SK-N-SH (cell line): ENCODE measurements around the gene STOML1. TPM values are rescaled to one million over a fixed set of nuclear protein-coding genes. Genes with fewer than 3 reads are reported as not detected.

ENCODE experiments used
- CTCF ChIA-PET: fragments of 300-600, 350-600 bp; formaldehyde crosslinking; extraction: SDS; loops from one replicate; lab custom pipeline; 2021; lab: Yijun Ruan, JAX
- POLR2A ChIA-PET: fragments of 350-600 bp; sonication (Branson Sonifier 250); formaldehyde crosslinking; extraction: SDS; loops from one replicate; lab custom pipeline; 2020; ENCODE audit warnings: antibody characterized with exemption, inconsistent platforms; lab: Yijun Ruan, JAX
- DNase-seq: peaks from one replicate; pipeline ENCODE4 v3.0.0; 2012
- H2AFZ ChIP-seq: fragments of 200-600 bp; sonication (generic); 2 replicates; pipeline ENCODE4 v1.8.1; 2016; ENCODE audit warnings: antibody characterized with exemption, mild to moderate bottlenecking, low read depth
- H3F3A ChIP-seq: fragments of 200-600 bp; sonication (generic); replicated peaks from 2 replicates; pipeline ENCODE3; 2016; ENCODE audit warnings: antibody characterized with exemption, mild to moderate bottlenecking; ENCODE audit not compliant: insufficient read depth
- H3K27ac ChIP-seq, 2 experiments: fragments of 200-500 bp in 1 of 2; fragments of 200-600 bp in 1 of 2; sonication (Bioruptor generic) in 1 of 2; sonication (generic), shearing (Covaris generic) in 1 of 2; 2 replicates each; pipeline versions ENCODE4 v1.5.1 to v1.6.1; 2014 to 2016; ENCODE audit warnings: low read depth in 2 of 2, inconsistent platforms in 1 of 2, low read length in 1 of 2, mild to moderate bottlenecking in 1 of 2, mixed read lengths in 1 of 2
- H3K27me3 ChIP-seq: fragments of 200-600 bp; sonication (generic), shearing (Covaris generic); 2 replicates; pipeline ENCODE4 v1.6.1; 2016; ENCODE audit warnings: mixed run types; ENCODE audit not compliant: insufficient read depth
- H3K36me3 ChIP-seq, 2 experiments: fragments of 200-500 bp in 1 of 2; fragments of 200-600 bp in 1 of 2; sonication (Bioruptor generic) in 1 of 2; sonication (generic) in 1 of 2; replicated peaks in 1 of 2; 2 replicates each; pipeline versions ENCODE3 to v1.5.1; 2014 to 2016; ENCODE audit warnings: low read length in 1 of 2, mild to moderate bottlenecking in 1 of 2; ENCODE audit not compliant: insufficient read depth in 2 of 2, control insufficient read depth in 1 of 2
- H3K4me1 ChIP-seq, 2 experiments: fragments of 200-500 bp in 1 of 2; fragments of 200-600 bp in 1 of 2; sonication (Bioruptor generic) in 1 of 2; sonication (generic), shearing (Covaris generic) in 1 of 2; 2 replicates each; pipeline versions ENCODE4 v1.5.1 to v1.6.1; 2014 to 2016; ENCODE audit warnings: low read depth in 1 of 2, low read length in 1 of 2, mixed run types in 1 of 2; ENCODE audit not compliant: insufficient read depth in 2 of 2, control insufficient read depth in 1 of 2
- H3K4me2 ChIP-seq: fragments of 200-600 bp; sonication (generic), shearing (Covaris generic); 2 replicates; pipeline ENCODE4 v1.6.1; 2017; ENCODE audit warnings: mixed run types
- H3K4me3 ChIP-seq, 2 experiments: fragments of 200-500 bp in 1 of 2; fragments of 200-600 bp in 1 of 2; sonication (Bioruptor generic) in 1 of 2; sonication (generic), shearing (Covaris generic) in 1 of 2; 2 replicates each; pipeline versions ENCODE4 v1.5.1 to v1.8.1; 2014 to 2016; ENCODE audit warnings: low read depth in 2 of 2, inconsistent platforms in 1 of 2, low read length in 1 of 2, mild to moderate bottlenecking in 1 of 2, mixed read lengths in 1 of 2, moderate library complexity in 1 of 2
- H3K79me2 ChIP-seq: fragments of 200-600 bp; sonication (generic); 2 replicates; pipeline ENCODE4 v1.8.1; 2017; ENCODE audit warnings: mild to moderate bottlenecking; ENCODE audit not compliant: insufficient read depth
- H3K9ac ChIP-seq: fragments of 200-600 bp; sonication (generic); 2 replicates; pipeline ENCODE4 v1.6.1; 2017; ENCODE audit warnings: mixed run types
- H3K9me2 ChIP-seq: fragments of 200-600 bp; sonication (generic); 2 replicates; pipeline ENCODE4 v1.6.1; 2017; ENCODE audit warnings: mixed run types
- H3K9me3 ChIP-seq: fragments of 200-600 bp; sonication (generic); 2 replicates; pipeline ENCODE4 v1.6.1; 2017; ENCODE audit warnings: mixed run types, mild to moderate bottlenecking, moderate library complexity
- H4K20me1 ChIP-seq: fragments of 200-600 bp; sonication (generic); 2 replicates; pipeline ENCODE4 v1.6.1; 2017; ENCODE audit warnings: mild to moderate bottlenecking, mixed run types; ENCODE audit not compliant: insufficient read depth
- FOXJ3 ChIP-seq: sonication (generic); formaldehyde crosslinking; IDR thresholded peaks from 2 replicates; pipeline ENCODE4 v1.5.1; 2020; ENCODE audit warnings: mild to moderate bottlenecking, missing genetic modification reagents
- FOXM1 ChIP-seq: IDR thresholded peaks from 2 replicates; pipeline ENCODE4 v1.4.0; 2012; ENCODE audit warnings: low read depth, mild to moderate bottlenecking
- JUND ChIP-seq: IDR thresholded peaks from 2 replicates; pipeline ENCODE4 v1.4.0; 2012
- MAX ChIP-seq: IDR thresholded peaks from 2 replicates; pipeline ENCODE4 v1.4.0; 2012; ENCODE audit warnings: low read depth
- MEF2A ChIP-seq: IDR thresholded peaks from 2 replicates; pipeline ENCODE4 v1.4.0; 2012; ENCODE audit warnings: low read depth, borderline replicate concordance
- MXI1 ChIP-seq: IDR thresholded peaks from 2 replicates; pipeline ENCODE4 v1.6.1; 2012; ENCODE audit warnings: mild to moderate bottlenecking, low read depth, low read length, improper control_type of control experiment
- NFIC ChIP-seq: IDR thresholded peaks from 2 replicates; pipeline ENCODE4 v1.4.0; 2012; ENCODE audit warnings: borderline replicate concordance
- PBX3 ChIP-seq: IDR thresholded peaks from 2 replicates; pipeline ENCODE4; 2012
- POLR2AphosphoS5 ChIP-seq: IDR thresholded peaks from 2 replicates; pipeline ENCODE4 v1.6.1; 2012; ENCODE audit warnings: low read depth, low read length
- RAD21 ChIP-seq: IDR thresholded peaks from 2 replicates; pipeline ENCODE4 v1.6.1; 2012; ENCODE audit warnings: mild to moderate bottlenecking, low read length
- REST ChIP-seq: IDR thresholded peaks from 2 replicates; pipeline ENCODE4 v1.6.1; 2012; ENCODE audit warnings: mild to moderate bottlenecking, low read depth, low read length, moderate library complexity
- TCF12 ChIP-seq: IDR thresholded peaks from 2 replicates; pipeline ENCODE4 v1.4.0; 2012
- TEAD4 ChIP-seq: IDR thresholded peaks from 2 replicates; pipeline ENCODE4 v1.4.0; 2012; ENCODE audit warnings: mild to moderate bottlenecking, borderline replicate concordance; ENCODE audit not compliant: insufficient read depth
- USF2 ChIP-seq: fragments of 150-350 bp; IDR thresholded peaks from 2 replicates; pipeline ENCODE4 v1.6.1; 2017; ENCODE audit warnings: antibody characterized with exemption, low read length, low read depth, borderline replicate concordance
- WGBS: methylation state at CpG from one replicate; pipeline ENCODE4 v1.1.6; 2017; ENCODE audit warnings: low lambda C conversion rate; 5-methylcytosine and 5-hydroxymethylcytosine counted together
- polyA plus RNA-seq, 3 experiments: library from polyadenylated mRNA; depleted of rRNA; stranded (reverse); fragments of >200 nt; gene quantifications; 2 replicates each; pipeline ENCODE4 v1.2.3, GENCODE V29; 2012

Gene STOML1
- polyA plus RNA-seq, 1 of the 3 experiments (the other 2 are of a cell fraction) = 20.4 TPM

GRCh38 chr15:73988445-73988969 lies 3.6 kb downstream of the STOML1 start:
- 91% methylated on average over 4 of the region's 13 CpGs for WGBS
- H2AFZ ChIP-seq = no peak overlapping the region
- H3K9me2 ChIP-seq = no peaks in the 10 kb centered on the region
- H3K4me1 ChIP-seq = peaks cover 44 to 49% of the 10 kb centered on the region in 2 experiments; a peak in 3 of 4 replicates
- no peak for DNase-seq
- H3K36me3 ChIP-seq = no peaks in the 10 kb centered on the region
- TF ChIP-seq USF2 (no peak), FOXJ3 (CRISPR knock-in tag) (no peak), FOXM1 (no peak), MEF2A (no peak), TCF12 (no peak), MXI1 (no peak), JUND (no peak), REST (no peak), TEAD4 (no peak), POLR2AphosphoS5 (no peak), RAD21 (no peak)
- H3K9ac ChIP-seq = no peak overlapping the region
- H3F3A ChIP-seq = peaks cover 16% of the 10 kb centered on the region
- no peaks in the 10 kb centered on the region for H4K20me1 ChIP-seq
- no peak overlapping the region for H3K4me3 ChIP-seq
- 0 out of 2 replicates have a peak, but pooled peaks cover 2% of the 10 kb centered on the region for H3K79me2 ChIP-seq
- POLR2A ChIA-PET = no interaction called here
- CTCF ChIA-PET = interaction anchor here (1.0 to 1.8 kb wide), 6 partner anchors 16 to 63 kb away, joined by 3 to 5 read pairs (median 4); no protein-coding TSS in a partner anchor
- H3K27ac ChIP-seq = peak overlapping the region; percentile 67 to 80
- no peaks in the 10 kb centered on the region for H3K27me3 ChIP-seq
- peak overlapping the region; percentile 66 for H3K4me2 ChIP-seq
- no peaks in the 10 kb centered on the region for H3K9me3 ChIP-seq

- Histone ChIP-seq H2AFZ (no peak overlapping the region), H3K27me3 (no peaks in the 10 kb centered on the region), H3F3A (peaks cover 22% of the 10 kb centered on the region), H3K79me2 (0 out of 2 replicates have a peak, but pooled peaks cover under 1% of the 10 kb centered on the region)
- TF ChIP-seq MAX (peak; percentile 53; the same call in 1 of the 2 replicates), RAD21 (no peak), NFIC (no peak), TCF12 (peak; percentile 35), PBX3 (no peak)
- TF ChIP-seq, all 33 proteins: peak for 2
- peak overlapping the region in 1 of 2 experiments; percentile 80; a peak in 2 of 4 replicates for H3K27ac ChIP-seq
- no peaks in the 10 kb centered on the region for H3K9me3 ChIP-seq
- no peak overlapping the region for H3K9ac ChIP-seq
- H3K4me1 ChIP-seq = peaks cover 44 to 52% of the 10 kb centered on the region in 2 experiments; a peak in 3 of 4 replicates
- no peaks in the 10 kb centered on the region for H3K9me2 ChIP-seq
- H3K36me3 ChIP-seq = no peaks in the 10 kb centered on the region
- CTCF ChIA-PET = interaction anchor here (1.0 to 1.8 kb wide), 5 partner anchors 15 to 63 kb away, joined by 3 to 5 read pairs (median 3); no protein-coding TSS in a partner anchor
- WGBS = 57% methylated on average over 9 of the region's 9 CpGs
- DNase-seq = no peak
- H4K20me1 ChIP-seq = no peaks in the 10 kb centered on the region
- POLR2A ChIA-PET = no interaction called here
- peak overlapping the region; percentile 66 for H3K4me2 ChIP-seq
- no peak overlapping the region for H3K4me3 ChIP-seq
These were observed 4.2 kb downstream of the STOML1 start for GRCh38 chr15:73987681-73988444.
